RWPE1 (cell line): Measurements from ENCODE around the gene FES.
"Not testable (repeated sequence)": the region's sequence is repeated elsewhere in the genome, so short reads cannot be mapped to it uniquely, and the experiment has no call there.

Experiments used
- CTCF ChIA-PET: fragments of 350-600 bp; sonication (Branson Sonifier 250); formaldehyde crosslinking; extraction: SDS; loops from one replicate; lab custom pipeline; 2021; lab: Yijun Ruan, JAX
- POLR2A ChIA-PET: fragments of 400-600 bp; formaldehyde crosslinking; extraction: SDS; loops from one replicate; lab custom pipeline; 2020; ENCODE audit warnings: antibody characterized with exemption; ENCODE audit not compliant: low non-redundant PET; lab: Yijun Ruan, JAX
- DNase-seq: peaks from one replicate; pipeline ENCODE4 v3.0.0; 2012; ENCODE audit warnings: low spot score
- H3K27ac ChIP-seq: fragments of 450-650 bp; 2 replicates; pipeline ENCODE4 v1.5.1; 2017
- CTCF ChIP-seq: fragments of 450-650 bp; conservative IDR thresholded peaks from 2 replicates; pipeline ENCODE4 v1.5.1; 2017; ENCODE audit warnings: low read depth, mild to moderate bottlenecking

The FES gene

DNA sequence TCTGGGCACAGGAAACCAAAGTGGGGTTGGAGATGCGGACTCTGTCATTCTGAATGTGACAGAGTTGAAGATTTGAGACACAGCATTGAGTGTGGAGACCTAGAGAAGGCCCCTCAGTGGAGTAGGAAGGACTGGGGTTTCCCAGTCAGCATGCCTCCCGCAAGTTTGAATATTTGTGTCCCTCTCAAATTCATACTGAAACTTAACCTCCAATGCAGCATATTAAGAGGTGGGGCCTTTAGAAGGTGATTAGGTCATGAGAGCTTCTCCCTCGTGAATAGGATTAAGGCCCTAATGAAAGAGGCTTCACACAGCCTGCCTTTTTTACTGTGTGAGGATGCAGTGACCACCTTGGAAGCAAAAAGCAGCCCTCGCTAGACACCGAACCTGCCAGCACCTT lies 40.1 kb downstream of the FES start:
- no peak for TF ChIP-seq CTCF
- CTCF ChIA-PET = no interaction called here
- H3K27ac ChIP-seq = no peak overlapping the region
- POLR2A ChIA-PET = no interaction called here
- DNase-seq = no peak

- DNase-seq, CTCF ChIA-PET: not testable (repeated sequence)
- POLR2A ChIA-PET = interaction anchor here (0.6 kb wide), 1 partner anchor 21 kb away, joined by 3 read pairs; no protein-coding TSS in a partner anchor
Measured at GRCh38 chr15:90926766-90927165, 42.5 kb downstream of the FES start.

DNA sequence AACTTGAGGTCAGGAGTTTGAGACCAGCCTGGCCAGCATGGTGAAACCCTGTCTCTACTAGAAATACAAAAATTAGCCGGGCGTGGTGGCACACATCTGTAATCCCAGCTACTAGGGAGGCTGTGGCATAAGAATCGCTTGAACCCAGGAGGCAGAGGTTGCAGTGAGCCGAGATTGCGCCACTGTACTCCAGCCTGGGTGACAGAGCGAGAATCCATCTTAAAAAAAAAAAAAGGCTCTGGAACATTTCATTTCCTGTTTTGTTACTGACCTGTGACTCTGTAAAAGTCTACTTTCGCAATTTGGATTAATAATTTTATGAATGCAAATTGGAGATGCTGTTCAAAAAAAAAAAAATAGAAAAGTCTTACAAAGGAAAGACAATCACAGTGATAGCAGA lies 43.8 kb downstream of the FES start:
- POLR2A ChIA-PET, DNase-seq, CTCF ChIA-PET: not testable (repeated sequence)
- H3K27ac ChIP-seq = 0 out of 2 replicates have a peak overlapping the region, but pooled peaks have one; percentile 8

More at GRCh38 chr15:90926766-90927165, 42.5 kb downstream of the FES start:
- H3K27ac ChIP-seq = not testable (repeated sequence)

GRCh38 chr15:90929246-90930019 lies 45.1 kb downstream of the FES start:
- DNase-seq = no peak
- POLR2A ChIA-PET = interaction anchor here (0.6 to 0.8 kb wide), 2 partner anchors 19 to 401 kb away, joined by 3 to 5 read pairs; no protein-coding TSS in a partner anchor
- TF ChIP-seq CTCF = no peak
- peak overlapping the region; percentile 90 for H3K27ac ChIP-seq
- CTCF ChIA-PET = interaction anchor here (0.6 to 0.8 kb wide), 4 partner anchors 27 to 1659 kb away, joined by 3 to 9 read pairs (median 3); no protein-coding TSS in a partner anchor

GRCh38 chr15:90930861-90931574 lies 46.7 kb downstream of the FES start:
- peak; percentile 17 for DNase-seq
- ChIA-PET CTCF (interaction anchor here (0.6 to 1.5 kb wide), 9 partner anchors 8 to 1516 kb away, joined by 3 to 5 read pairs (median 3); no protein-coding TSS in a partner anchor), POLR2A (no interaction called here)
- no peak for TF ChIP-seq CTCF
- peak overlapping the region; percentile 90 for H3K27ac ChIP-seq

DNA sequence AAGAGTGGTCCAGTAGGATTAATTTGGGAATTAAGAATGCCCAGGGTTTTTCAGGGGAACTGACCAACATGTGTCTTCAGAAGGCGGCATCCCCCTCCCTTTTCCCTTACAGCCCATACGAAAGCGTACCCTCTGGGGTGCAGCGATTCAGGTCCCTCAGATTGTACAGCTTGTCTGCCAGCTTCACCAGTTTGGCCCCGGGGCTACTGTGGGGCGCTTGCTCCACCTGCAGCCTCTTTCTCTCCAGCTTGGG lies 47.2 kb downstream of the FES start:
- TF ChIP-seq CTCF = peak; percentile 68; the same call in 1 of the 2 replicates
- no peak for DNase-seq
- ChIA-PET POLR2A (no interaction called here), CTCF (interaction anchor here (0.6 to 1.5 kb wide), 11 partner anchors 9 to 1516 kb away, joined by 3 to 9 read pairs (median 3); no protein-coding TSS in a partner anchor)
- peak overlapping the region; percentile 90 for H3K27ac ChIP-seq

- peak; percentile 95 for DNase-seq
- peak; percentile 97 for TF ChIP-seq CTCF
- ChIA-PET CTCF (interaction anchor here (0.5 to 2.1 kb wide), 29 partner anchors 8 to 1517 kb away, joined by 3 to 12 read pairs (median 3); partner anchors contain the start of gene MAN2A2), POLR2A (interaction anchor here (0.6 to 0.7 kb wide), 2 partner anchors 22 to 846 kb away, joined by 3 read pairs; partner anchors contain the start of gene RCCD1)
- peak within 1 kb of the TSS; percentile 90 for H3K27ac ChIP-seq
Measured at GRCh38 chr15:90931828-90932659, 47.7 kb downstream of the FES start, which contains the start of gene HDDC3. Gene HDDC3, minus strand, starts transcription at chr15:90932549. Its CDS starts 9 bp downstream, at chr15:90932540.
